Activated T-helper 1 cell treated with Interleukin-2 at 50 U/mL for 16 hours (primary cell): ENCODE measurements around the gene HEXD.

Experiments used
- DNase-seq: peaks from one replicate; pipeline ENCODE4 v3.0.0-alpha.2; 2020; ENCODE audit warnings: low read depth

Gene HEXD

GRCh38 chr17:82415336-82415735, 2.8 kb upstream of the HEXD start:
- DNase-seq: no peak

- DNase-seq: no peak
Observed at GRCh38 chr17:82415786-82416185, 2.4 kb upstream of the HEXD start.

GRCh38 chr17:82416264-82416663, 1.9 kb upstream of the HEXD start:
- no peak for DNase-seq

GRCh38 chr17:82416771-82417170, 1.4 kb upstream of the HEXD start:
- DNase-seq: no peak

- DNase-seq: no peak
Observed at GRCh38 chr17:82419540-82419939, 1.4 kb downstream of the HEXD start.

GRCh38 chr17:82424001-82424862, 6.1 kb downstream of the HEXD start:
- peak; percentile 16 for DNase-seq

GRCh38 chr17:82424863-82425159, 6.7 kb downstream of the HEXD start:
- DNase-seq: no peak

- no peak for DNase-seq
Observed at GRCh38 chr17:82428546-82428945, 10.4 kb downstream of the HEXD start.

- no peak for DNase-seq
Observed at GRCh38 chr17:82429824-82430223, 11.7 kb downstream of the HEXD start.

GRCh38 chr17:82432017-82432416, 13.9 kb downstream of the HEXD start:
- DNase-seq: no peak

- no peak for DNase-seq
Observed at GRCh38 chr17:82433560-82434215, 15.5 kb downstream of the HEXD start.

GRCh38 chr17:82434216-82434565, 16.0 kb downstream of the HEXD start:
- DNase-seq: no peak

- no peak for DNase-seq
Observed at GRCh38 chr17:82435103-82435502, 17.0 kb downstream of the HEXD start.

GRCh38 chr17:82435601-82436583, 17.7 kb downstream of the HEXD start:
- no peak for DNase-seq

- no peak for DNase-seq
Observed at GRCh38 chr17:82436601-82437324, 18.6 kb downstream of the HEXD start.

GRCh38 chr17:82437325-82437668, 19.1 kb downstream of the HEXD start:
- no peak for DNase-seq

- DNase-seq: no peak
Observed at GRCh38 chr17:82438401-82439193, 20.4 kb downstream of the HEXD start.

GRCh38 chr17:82439194-82439828, 21.2 kb downstream of the HEXD start:
- no peak for DNase-seq

- DNase-seq: no peak
Observed at GRCh38 chr17:82439829-82440365, 21.8 kb downstream of the HEXD start.

- no peak for DNase-seq
Observed at GRCh38 chr17:82440469-82440981, 22.4 kb downstream of the HEXD start.
